Left hindlimb (tissue), 1 donor: ENCODE results near the gene SMIM29.

Source experiments
- DNase-seq: peaks from one replicate; pipeline ENCODE4 v3.0.0-alpha.2; 2018

SMIM29 gene

DNA sequence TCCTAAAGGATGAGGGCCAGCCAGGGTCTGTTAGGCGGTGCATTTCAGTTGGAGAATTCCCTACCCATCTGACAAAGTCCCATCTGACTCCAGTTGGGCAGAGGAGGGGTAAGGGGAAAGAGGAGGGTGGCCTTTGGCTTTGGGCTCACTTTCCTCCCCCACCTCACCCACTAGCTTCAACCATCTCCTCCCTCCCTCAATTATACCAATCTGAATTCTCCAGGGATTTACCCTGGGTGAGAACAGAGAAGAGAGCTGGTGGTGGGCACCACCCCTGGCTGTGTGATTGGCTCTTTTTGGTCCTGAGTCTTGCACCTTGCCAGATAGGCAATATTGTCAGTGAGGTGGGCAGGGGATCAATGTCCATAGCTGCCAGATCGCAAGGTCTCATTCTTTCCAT, 8.9 kb downstream of the SMIM29 start:
- no peak for DNase-seq

DNA sequence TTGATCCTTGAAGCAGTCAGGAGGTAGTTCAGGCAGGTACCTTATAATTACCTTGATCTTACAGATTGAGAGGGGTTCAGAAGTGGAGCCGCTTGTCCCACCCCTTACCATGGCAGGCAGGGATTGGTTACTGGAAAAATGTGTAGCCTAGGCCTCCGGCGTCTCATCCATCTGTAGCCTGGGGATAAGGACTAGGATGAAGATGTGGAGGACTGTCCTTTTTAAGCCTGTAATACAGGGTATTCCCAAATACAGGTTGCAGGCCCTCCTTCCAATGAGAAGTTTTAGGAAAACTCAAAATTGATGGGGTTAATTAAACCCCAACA, 9.3 kb downstream of the SMIM29 start:
- DNase-seq = no peak

DNA sequence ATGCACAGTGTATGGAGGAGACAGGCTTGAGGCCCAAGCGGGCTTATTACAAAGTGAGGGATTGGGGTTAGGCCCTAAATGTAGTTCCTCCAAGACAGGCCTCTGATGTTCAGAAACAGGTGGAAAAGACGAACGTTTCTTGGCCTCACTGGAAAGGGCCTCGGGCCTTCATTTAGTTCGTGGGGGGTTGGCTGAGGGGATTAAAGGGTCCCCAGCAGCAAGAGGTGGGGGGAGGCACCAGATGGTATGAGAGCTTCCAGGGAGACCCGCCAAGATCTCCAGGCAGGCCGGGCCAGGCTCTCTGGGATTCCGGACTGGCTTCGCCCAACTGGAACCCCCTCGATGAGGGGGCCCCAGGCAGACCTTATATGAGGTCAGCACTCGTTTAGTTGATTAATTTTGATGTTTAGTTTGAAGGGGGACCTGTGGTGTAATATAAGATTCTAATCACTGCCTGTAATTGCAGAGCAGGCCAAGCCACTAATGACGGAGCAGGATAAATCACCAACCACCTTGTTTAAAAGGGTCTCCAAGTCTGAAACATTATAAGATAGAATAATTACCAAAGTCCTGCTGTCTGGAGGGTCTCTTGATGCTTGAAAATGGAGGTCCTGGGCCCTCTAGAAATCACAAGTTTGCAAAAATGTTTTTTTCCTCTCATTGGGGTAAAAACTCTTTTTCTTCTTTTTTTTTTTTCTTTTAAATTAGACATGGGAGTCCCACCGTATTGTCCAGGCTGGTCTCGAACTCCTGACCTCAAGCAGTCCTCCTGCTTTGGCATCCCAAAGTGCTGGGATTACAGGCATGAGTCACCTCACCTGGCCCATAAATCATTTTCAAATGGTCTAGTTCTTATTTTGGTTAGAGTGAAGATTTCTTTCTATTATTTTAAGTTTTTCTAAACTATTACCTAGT, 10.0 kb downstream of the SMIM29 start:
- no peak for DNase-seq

DNA sequence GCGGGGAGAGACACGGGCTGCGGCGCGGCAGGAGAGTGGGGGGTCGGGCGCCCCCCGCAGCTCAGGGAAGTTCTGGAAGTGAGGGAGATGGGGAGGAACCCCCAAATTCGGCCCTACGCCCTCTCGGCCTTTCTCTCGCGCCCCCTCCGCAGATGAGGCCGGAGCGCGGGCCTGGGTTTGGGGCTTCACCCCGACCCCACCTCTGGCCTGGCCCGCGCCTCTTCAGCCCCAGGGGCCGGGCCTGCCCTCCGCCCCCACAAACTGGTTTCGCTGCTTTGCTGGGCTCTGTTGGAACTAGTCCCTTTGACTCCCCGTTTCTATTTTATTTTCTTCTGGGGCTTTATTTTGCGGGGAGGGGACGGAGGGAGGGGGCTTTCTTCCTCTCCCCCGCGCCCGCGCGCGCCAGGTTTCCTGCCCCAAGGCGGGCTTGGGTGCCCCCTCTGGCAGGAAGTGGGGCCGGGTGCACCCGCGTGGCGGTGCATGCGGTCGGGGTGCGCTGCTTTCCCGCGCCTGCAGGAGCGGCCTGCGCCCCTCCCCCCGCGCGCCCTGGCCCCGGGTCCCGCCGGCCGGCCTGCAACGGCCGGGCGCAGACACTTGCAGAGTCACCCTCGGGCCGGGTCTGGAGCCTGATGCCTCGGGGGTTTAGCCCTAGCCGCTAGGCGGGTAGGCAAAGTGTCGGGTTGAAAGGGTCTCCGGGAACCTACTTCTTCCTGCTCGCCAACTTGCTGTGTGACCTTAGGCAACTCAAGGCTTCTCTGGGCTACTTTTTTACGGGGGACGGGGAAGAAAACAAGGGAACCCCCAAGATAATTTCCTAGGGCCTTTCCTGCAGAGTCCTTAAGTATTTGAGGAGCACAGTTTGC, 10.9 kb downstream of the SMIM29 start:
- DNase-seq = peak; percentile 48

DNA sequence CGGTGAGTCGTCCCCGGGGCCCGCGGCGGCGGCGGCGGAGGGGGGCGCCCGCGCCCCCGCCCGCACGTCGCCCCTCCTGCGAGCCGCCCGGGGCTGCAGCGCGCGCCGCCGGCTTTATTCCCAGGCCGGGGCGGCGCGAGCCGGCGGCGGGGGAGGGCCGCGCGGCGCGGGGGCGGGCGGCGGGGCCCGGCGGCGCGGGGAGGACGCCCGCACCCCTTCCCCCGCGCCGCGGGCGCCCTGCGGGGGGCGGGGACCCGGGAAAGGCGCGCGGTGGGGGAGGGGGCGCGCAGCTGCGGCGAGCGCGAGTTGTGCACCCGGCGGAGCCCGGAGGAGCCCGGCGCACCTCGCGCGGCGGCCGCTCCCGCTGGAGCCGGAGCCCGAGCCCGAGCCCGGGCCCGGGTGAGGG, 11.5 kb downstream of the SMIM29 start:
- no peak for DNase-seq

DNA sequence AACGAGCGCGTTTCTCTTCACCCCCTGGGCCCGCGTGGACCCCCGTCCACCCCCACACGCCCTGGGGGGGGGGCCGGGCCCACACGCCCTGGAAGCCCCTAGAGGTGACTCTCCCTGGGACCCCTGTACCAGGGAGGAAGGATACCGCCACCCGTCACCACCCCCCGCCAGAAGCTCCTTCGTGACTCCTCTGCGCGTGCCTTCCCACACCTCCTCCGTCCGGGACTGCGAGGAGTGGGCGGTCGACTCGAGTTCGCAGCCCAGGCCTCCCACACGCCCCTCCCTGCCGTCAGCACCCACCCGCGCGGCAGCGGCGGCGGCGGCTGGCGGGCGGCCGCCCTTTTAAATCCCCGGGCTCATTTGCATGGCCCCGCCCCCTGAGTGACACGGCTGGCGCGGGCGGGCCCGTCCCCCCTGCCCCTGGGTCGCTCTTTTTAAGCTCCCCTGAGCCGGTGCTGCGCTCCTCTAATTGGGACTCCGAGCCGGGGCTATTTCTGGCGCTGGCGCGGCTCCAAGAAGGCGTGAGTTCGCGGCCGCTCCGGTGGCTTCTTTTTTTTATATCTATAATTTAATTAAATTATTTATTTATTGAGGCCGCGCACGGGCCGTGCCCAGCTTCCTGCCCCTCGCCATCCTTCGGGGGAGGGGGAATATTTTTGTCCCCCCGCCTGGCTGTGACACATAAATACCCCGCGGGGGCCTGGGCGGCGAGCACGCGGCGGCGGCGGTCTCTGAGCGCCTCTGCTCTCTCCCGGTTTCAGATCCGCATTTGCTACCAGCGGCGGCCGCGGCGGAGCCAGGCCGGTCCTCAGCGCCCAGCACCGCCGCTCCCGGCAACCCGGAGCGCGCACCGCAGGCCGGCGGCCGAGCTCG, 12.1 kb downstream of the SMIM29 start, which contains the start of gene HMGA1:
TSS of gene HMGA1 (plus strand) at position 431 of the 873 bp plus-strand sequence. CDS start 3,908 bp downstream, outside the sequence.
- DNase-seq = peak; percentile 83

DNA sequence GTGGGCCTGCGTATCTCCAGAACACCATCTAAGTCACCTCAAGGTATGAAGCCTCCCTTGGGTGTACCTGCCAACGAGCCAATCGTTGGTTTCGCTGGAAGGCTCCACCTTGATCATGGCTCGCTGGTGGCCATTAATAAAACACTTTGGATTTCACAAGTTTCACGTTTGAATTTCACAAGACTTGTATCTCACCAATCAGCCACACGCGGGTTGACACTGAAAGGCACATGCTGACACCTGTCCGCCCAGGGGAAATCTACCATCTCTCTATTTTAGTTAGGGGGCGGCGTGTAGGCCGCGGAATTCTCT, 12.7 kb downstream of the SMIM29 start:
- DNase-seq = no peak

DNA sequence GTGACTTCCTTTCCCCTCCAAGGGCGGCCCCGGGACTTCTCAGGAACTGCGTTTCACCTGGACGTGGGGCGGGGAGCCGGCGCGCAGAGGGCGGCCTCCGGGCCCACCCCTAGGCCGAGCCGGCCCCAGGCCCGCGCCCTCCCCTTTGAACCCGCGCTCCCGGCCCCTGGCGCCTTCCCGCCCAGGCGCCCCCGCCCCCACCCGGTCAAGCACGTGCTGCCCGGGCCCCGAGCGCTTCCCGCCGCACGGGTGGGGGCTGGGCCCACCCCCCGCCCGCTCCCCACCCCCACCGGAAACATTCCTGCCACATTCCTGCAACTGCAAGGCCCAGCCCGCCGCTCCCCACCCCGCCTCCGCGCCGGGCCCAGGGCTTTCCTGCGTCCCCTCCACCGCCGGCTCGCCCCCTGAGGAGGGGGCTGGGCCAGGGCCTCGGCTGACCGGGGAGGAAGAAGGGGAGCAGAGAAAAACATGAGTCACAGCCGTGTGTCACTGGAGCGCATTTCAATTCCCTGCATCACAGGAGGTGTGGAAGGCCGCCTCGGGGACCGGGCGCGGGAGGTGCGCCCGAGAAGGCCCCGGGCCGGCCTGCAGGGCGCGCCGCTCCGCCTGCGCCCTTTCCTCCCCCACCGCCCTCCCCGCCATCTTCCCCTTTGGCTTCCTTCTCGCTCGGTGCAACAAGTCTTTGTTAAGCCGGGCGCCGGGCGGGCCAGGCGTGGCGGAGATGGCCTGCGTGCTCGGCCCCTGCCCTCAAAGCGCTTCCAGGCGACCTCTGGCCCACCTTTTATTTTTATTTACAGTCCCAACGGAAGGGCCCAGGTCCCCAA, 13.3 kb downstream of the SMIM29 start:
- peak; percentile 66 for DNase-seq

DNA sequence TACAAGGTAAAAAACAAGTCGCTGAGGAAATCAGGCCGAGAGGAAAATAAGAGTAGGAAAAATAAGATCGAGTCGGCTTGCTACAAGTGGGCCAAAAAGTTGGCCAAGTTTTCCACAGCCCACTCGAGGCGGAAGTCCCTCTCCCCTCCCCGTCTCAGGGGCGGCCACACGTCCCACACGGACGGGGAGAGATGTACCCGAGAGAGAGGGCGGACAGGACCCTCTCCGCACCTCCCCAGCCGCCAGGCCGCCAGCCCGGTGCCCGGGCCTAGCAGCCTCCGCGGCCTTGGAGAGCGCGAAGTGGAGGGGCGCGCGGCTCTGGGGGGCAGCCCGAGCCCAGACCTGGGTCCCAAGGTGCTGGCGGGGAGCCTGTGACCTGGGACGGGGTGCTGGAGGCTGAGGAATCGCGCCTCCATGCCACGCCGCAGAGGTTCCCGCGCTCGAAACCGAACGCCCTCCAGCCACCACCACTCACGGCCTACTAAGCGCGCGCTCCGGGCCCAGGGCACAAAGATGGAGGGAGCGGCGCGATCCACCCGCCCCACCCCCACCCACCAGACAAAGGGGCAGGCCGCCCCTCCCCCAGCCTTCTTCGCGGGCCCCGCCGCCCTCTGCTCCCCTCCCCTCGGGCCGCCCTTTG, 14.0 kb downstream of the SMIM29 start:
- DNase-seq = peak; percentile 36

DNA sequence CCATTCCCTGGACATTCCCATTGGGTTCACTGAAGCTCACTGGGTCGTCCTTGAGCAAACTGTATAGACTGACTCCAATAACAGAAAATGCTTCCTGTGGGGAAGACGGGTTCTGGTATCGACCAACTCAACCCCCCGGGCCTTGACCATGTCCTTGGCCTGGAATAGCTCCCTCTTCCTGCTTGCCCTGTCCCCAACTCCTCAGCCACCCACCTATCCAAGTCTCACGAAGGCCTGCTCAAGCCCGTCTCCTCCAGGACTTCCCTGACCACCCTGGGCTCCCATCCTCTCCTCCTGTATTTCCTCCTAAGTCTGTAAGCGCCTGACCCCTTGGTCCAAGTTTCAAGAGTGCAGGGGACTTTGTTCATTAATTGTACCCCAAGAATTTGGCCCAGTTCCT, 14.9 kb downstream of the SMIM29 start:
- DNase-seq = no peak

DNA sequence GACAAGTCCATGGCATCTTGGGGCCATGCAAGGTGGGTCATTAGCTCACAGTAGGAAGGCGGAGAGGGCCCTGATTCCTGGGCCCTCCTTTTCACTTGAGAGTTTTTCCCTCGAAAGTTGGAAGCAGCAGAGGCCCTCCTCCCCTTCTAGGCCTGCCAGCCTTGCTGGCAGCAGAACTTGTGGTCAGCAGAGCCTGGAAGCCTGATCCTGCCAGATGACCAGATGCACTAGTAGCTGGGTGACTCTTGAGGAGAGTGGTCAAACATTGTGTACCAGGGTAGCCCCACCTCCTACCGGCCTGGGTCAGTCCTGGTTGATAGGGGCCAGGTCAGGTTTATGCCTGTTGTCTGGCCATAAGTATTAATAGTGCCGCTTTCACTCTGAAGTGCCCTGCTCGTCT, 15.9 kb downstream of the SMIM29 start:
- no peak for DNase-seq

DNA sequence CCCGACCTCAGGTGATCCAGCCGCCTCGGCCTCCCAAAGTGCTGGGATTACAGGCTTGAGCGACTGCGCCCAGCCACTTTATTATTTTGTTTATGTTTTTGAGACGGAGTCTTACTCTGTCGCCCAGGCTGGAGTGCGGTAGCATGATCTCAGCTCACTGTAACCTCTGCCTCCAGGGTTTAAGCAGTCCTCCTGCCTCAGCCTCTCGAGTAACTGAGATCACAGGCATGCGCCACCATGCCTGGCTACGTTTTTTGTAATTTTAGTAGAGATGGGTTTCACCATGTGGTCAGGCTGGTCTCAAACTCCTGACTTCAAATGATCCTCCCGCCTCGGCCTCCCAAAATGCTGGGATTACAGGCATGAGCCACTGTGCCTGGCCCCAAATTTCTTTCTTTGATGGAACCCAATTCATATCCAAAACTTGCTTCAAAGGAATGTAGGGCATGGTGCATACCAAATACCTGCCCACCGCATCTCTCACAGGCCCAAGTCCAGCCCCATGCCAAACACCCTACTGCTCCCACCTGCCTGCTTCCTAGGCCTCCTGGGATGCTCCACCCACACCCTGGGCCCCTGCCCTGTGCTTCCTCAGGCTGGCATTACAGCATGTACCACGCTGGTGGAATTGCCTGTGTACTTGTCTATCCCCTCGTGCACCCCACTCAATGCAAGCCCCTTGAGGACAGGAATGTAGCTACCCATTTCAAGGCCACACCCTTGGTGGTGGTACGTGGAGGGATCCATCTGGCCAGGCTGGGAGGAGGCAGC, 17.1 kb downstream of the SMIM29 start:
- DNase-seq = no peak

DNA sequence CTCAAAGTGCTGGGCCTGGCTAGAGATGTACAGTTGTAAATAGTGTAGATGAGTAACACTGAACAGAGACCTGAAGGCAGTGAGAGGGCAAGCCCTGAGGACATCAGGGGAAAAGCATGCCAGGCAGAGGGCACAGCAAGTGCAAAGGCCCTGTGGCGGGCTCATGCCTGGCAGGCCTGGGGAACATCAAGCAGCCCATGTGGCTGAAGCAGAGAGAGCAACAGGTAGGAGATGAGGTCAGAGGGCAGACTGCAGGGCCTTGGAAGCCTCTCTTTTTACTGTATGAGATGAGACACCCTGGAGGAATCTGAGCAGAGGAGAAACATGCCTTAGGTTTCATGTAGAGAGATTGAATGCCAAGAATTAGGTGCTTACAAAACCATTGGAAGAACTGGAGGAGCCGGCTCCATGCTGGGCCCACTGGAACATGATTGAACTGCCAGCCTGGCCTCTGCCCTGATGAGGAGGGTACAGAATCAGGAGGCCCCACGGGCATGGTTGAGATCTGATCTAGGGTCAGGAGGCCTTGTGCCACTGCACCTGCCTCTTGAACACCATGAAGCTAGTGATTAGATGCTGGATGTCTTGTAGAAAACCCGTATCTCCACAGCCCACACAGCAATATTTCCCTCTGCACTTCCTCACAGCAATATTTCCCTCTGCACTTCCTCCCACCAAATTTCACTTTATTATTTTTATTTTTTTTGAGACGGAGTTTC, 18.0 kb downstream of the SMIM29 start:
- no peak for DNase-seq

DNA sequence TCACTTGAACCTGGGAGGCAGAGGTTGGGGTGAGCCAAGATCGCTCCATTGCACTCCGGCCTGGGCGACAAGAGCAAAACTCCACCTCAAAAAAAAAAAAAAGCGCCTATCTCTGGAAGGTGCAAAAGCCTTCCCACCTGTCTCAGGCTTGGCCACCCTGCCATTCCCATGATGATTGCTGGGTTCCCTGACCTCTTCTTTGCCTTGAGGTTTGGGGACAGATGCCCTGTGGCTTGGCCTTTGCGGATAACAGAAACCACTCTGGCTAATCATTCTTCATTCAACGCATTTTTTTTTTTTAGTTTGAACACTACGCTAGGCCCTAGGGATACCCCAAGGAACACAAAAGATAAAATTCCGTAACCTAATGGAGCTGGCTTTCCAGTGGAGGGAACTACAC, 18.9 kb downstream of the SMIM29 start:
- DNase-seq = no peak

DNA sequence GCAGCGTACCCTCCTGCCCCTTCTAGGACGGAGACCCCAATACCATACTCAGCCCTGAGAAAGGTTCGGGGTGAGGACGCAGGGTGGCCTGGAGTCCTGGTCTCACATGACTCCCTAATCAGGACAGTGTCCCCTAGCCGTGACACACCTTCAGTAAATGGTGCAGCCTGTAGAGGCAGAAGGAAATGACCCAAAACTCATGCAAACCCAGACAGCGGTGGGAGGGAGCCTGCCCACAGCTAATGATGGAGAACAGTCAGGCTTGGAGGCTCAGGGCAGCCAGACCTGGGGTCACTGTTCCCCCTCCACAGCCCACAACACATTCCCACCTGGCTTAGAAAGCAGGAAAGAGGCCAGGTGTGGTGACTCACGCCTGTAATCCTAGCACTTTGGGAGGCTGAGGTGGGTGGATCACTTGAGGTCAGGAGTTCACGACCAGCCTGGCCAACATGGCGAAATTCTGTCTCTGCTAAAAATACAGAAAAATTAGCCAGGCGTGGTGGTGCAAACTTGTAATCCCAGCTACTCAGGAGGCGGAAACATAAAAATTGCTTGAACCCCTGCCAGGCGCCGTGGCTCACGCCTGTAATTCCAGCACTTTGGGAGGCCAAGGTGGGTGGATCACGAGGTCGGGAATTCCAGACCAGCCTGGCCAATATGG, 20.9 kb downstream of the SMIM29 start:
- DNase-seq = no peak

DNA sequence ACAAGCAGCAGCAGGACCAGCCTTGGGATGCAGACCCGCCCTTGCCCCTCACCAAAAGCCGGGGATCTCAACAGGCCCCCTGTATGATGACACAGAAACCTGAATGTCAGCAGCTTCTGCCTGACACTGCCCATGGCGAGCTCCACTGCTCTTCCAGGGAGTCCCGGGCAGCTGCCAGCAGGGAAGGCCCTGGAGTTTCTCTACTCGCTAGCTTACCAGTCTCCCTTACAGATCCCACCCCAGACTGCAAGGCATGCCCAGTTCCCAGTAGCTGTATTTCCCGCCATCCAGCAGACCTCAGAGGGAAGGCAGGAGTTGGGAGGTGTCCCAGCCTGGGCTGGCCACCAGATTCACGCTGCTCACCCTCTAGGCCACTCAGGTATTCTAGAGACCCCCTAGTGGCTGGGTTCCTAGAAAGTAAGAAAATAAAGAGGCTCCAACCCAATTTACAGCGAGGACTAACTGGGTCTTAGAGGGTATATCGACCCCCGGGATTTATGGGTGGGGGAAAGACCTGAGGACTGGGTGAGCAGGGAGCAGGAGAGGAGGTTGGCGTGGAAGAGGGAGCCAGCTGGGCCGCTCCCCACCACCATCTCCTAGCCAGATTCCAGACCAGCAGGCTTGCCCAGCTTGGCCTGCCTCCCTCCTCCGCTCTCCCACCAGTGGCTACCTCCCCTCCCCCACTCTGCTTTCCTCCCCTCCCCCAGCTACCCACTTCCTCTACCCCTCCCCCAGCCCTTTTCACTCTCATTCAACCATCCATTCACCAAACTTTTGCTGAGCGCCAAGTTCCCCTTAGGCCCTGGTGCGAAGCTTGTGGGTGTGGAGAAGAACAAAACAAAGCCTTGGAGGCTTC, 21.8 kb downstream of the SMIM29 start:
- no peak for DNase-seq

DNA sequence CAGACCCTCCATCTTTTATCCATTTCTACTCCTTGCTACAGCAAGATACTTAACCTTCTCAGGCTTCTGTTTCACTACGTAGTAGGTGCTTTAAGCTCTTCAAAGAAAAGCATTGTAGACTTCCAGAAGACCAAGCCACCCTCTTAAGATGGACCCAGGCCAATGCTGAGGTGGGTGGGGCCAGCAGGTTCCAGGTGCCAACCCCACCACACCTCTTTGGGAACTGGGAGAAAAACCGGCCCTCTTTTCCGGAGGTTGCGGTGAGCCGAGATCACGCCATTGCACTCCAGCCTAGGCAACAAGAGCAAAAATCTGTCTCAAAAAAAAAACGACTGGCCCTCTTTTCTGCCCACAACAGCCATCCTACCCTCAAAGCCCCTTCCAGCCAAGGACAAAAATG, 22.7 kb downstream of the SMIM29 start:
- DNase-seq = no peak

DNA sequence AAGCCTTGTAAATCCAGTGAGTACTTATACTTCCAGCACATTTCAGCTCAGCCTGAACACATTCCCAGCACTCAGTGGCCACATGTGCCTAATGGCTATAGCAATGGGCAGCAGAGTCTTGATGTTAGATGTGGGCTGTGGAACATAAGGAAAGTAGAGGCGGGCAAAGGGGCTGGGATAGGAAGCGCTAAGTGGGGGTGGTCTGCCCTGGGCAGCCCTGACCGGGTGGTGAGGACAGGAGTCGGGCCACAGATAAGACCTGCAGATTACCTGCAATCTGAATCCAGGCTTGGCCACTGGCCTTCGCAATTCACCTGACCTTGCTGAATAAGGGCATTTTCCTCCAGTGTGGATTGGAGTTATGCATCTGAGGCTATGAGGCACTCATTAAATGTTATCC, 23.3 kb downstream of the SMIM29 start:
- no peak for DNase-seq
